ENCODE results near the gene RIMKLB.
"Not testable (repeated sequence)": the region's sequence is repeated elsewhere in the genome, so short reads cannot be mapped to it uniquely, and the experiment has no call there.

The RIMKLB gene

DNA sequence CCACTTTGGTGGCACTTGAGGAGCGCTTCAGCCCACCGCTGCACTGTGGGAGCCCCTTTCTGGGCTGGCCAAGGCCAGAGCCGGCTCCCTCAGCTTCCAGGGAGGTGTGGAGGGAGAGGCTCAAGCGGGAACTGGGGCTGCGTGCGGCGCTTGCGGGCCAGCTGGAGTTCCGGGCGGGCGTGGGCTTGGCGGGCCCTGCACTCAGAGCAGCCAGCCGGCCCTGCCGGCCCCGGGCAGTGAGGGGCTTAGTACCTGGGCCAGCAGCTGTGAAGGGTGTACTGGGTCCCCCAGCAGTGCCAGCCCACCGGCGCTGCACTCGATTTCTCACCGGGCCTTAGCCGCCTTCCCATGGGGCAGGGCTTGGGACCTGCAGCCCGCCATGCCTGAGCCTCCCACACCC is 96.8 kb downstream of the RIMKLB start:
- H3K4me2 ChIP-seq (ENCODE audit: low read depth, low read length, poor library complexity, severe bottlenecking); H3K27ac ChIP-seq (ENCODE audit: low read depth, low read length); H3K36me3 ChIP-seq (ENCODE audit: low read length); H4K20me1 ChIP-seq (ENCODE audit: low read depth, low read length); H3K27me3 ChIP-seq (ENCODE audit: low read length); H3K9ac ChIP-seq (ENCODE audit: low read length); H3K4me3 ChIP-seq (ENCODE audit: insufficient read depth, low read length, poor library complexity, severe bottlenecking); H3K9me3 ChIP-seq (ENCODE audit: insufficient read depth, low read length); H3K9me2 ChIP-seq (replicated peaks; ENCODE audit: insufficient read depth, low read length); H3F3A ChIP-seq (ENCODE audit: insufficient read depth); H2AFZ ChIP-seq (ENCODE audit: low read depth, low read length, severe bottlenecking); H3K79me2 ChIP-seq (ENCODE audit: insufficient read depth, low read length): not testable (repeated sequence)

DNA sequence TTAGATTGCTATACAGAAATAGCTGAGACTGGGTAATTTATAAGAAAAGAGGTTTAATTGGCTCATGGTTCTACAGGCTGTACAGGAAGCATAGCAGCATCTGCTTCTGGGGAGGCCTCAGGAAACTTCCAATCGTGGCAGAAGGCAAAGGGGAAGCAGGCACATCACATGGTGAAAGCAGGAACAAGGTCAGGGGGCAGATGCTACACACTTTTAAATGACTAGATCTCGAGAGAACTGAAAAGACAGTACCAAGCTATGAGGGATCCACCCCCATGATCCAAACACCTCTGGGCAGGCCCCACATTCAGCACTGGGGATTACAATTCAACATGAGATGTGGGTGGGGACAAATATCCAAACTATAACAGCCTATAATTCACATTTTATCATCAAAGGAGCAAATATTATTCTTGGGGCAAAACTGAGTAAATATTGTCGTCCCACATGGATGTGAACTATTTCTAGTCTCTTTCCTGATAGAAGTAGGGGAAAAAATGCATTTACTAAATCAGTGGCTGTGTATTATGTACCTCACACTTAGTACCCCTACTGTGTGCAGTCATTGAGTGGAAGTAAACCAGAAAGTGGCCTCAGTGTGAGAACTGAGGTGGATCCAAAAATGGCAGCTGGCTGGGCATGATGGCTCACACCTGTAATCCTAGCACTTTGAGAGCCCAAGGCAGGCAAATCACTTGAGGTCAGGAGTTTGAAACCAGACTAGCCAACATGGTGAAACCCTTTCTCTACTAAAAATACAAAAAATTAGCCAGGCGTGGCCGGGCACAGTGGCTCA is 99.2 kb downstream of the RIMKLB start:
- no peak overlapping the region for H3K9ac ChIP-seq (ENCODE audit: low read length)
- H4K20me1 ChIP-seq (ENCODE audit: low read depth, low read length) = no peaks in the 10 kb centered on the region
- no peaks in the 10 kb centered on the region for H3K27me3 ChIP-seq (ENCODE audit: low read length)
- no peak overlapping the region for H3K27ac ChIP-seq (ENCODE audit: low read depth, low read length)
- TF ChIP-seq EZH2phosphoT487 (conservative IDR thresholded peaks at IDR 0.05; ENCODE audit: low read length) = no peak
- TF ChIP-seq, protein P1, sequence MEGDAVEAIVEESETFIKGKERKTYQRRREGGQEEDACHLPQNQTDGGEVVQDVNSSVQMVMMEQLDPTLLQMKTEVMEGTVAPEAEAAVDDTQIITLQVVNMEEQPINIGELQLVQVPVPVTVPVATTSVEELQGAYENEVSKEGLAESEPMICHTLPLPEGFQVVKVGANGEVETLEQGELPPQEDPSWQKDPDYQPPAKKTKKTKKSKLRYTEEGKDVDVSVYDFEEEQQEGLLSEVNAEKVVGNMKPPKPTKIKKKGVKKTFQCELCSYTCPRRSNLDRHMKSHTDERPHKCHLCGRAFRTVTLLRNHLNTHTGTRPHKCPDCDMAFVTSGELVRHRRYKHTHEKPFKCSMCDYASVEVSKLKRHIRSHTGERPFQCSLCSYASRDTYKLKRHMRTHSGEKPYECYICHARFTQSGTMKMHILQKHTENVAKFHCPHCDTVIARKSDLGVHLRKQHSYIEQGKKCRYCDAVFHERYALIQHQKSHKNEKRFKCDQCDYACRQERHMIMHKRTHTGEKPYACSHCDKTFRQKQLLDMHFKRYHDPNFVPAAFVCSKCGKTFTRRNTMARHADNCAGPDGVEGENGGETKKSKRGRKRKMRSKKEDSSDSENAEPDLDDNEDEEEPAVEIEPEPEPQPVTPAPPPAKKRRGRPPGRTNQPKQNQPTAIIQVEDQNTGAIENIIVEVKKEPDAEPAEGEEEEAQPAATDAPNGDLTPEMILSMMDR (IDR thresholded peaks at IDR 0.05; ENCODE audit: insufficient read depth, low read length, poor library complexity, severe bottlenecking) = no peak
- no peaks in the 10 kb centered on the region for H3K36me3 ChIP-seq (ENCODE audit: low read length)
- no peak overlapping the region for H3K4me2 ChIP-seq (ENCODE audit: low read depth, low read length, poor library complexity, severe bottlenecking)
- H2AFZ ChIP-seq (ENCODE audit: low read depth, low read length, severe bottlenecking) = no peak overlapping the region
- H3K4me3 ChIP-seq (ENCODE audit: insufficient read depth, low read length, poor library complexity, severe bottlenecking) = no peak overlapping the region
- H3F3A ChIP-seq (ENCODE audit: insufficient read depth) = no peaks in the 10 kb centered on the region
- H3K79me2 ChIP-seq (ENCODE audit: insufficient read depth, low read length) = no peaks in the 10 kb centered on the region
- H3K9me2 ChIP-seq (replicated peaks; ENCODE audit: insufficient read depth, low read length) = no peaks in the 10 kb centered on the region
- no peaks in the 10 kb centered on the region for H3K9me3 ChIP-seq (ENCODE audit: insufficient read depth, low read length)

DNA sequence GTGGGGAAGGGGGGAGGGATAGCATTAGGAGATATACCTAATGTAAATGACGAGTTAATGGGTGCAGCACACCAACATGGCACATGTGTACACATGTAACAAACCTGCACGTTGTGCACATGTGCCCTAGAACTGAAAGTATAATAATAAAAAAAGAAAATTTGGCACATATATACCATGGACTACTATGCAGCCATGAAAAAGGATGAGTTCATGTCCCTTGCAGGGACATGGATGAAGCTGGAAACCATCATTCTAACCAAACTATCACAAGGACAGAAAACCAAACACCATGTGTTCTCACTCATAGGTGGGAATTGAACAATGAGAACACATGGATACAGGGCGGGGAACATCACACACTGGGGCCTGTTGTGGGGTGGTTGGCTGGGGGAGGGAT is 103.4 kb downstream of the RIMKLB start:
- H2AFZ ChIP-seq (ENCODE audit: low read depth, low read length, severe bottlenecking); H3K9me3 ChIP-seq (ENCODE audit: insufficient read depth, low read length): not testable (repeated sequence)

DNA sequence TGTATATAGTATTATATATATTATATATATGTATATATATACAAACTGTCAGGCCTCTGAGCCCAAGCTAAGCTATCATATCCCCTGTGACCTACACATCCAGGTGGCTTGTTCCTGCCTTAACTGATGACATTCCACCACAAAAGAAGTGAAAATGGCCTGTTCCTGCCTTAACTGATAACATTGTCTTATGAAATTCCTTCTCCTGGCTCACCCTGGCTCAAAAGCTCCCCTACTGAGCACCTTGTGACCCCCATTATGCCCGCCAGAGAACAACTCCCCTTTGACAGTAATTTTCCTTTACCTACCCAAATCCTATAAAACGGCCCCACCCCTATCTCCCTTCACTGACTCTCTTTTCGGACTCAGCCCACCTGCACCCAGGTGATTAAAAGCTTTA is 107.0 kb downstream of the RIMKLB start:
- not testable (repeated sequence) for H3K4me2 ChIP-seq (ENCODE audit: low read depth, low read length, poor library complexity, severe bottlenecking); H4K20me1 ChIP-seq (ENCODE audit: low read depth, low read length); H3K27ac ChIP-seq (ENCODE audit: low read depth, low read length); H2AFZ ChIP-seq (ENCODE audit: low read depth, low read length, severe bottlenecking); H3K36me3 ChIP-seq (ENCODE audit: low read length); H3K9ac ChIP-seq (ENCODE audit: low read length); H3K9me3 ChIP-seq (ENCODE audit: insufficient read depth, low read length); H3K27me3 ChIP-seq (ENCODE audit: low read length); H3K4me3 ChIP-seq (ENCODE audit: insufficient read depth, low read length, poor library complexity, severe bottlenecking); H3K9me2 ChIP-seq (replicated peaks; ENCODE audit: insufficient read depth, low read length); H3F3A ChIP-seq (ENCODE audit: insufficient read depth); H3K79me2 ChIP-seq (ENCODE audit: insufficient read depth, low read length)

More for the DNA sequence above, 103.4 kb downstream of the RIMKLB start:
- not testable (repeated sequence) for H3F3A ChIP-seq (ENCODE audit: insufficient read depth); H3K9ac ChIP-seq (ENCODE audit: low read length); H4K20me1 ChIP-seq (ENCODE audit: low read depth, low read length); H3K79me2 ChIP-seq (ENCODE audit: insufficient read depth, low read length); H3K36me3 ChIP-seq (ENCODE audit: low read length); H3K27ac ChIP-seq (ENCODE audit: low read depth, low read length); H3K27me3 ChIP-seq (ENCODE audit: low read length); H3K4me2 ChIP-seq (ENCODE audit: low read depth, low read length, poor library complexity, severe bottlenecking); H3K9me2 ChIP-seq (replicated peaks; ENCODE audit: insufficient read depth, low read length); H3K4me3 ChIP-seq (ENCODE audit: insufficient read depth, low read length, poor library complexity, severe bottlenecking)

DNA sequence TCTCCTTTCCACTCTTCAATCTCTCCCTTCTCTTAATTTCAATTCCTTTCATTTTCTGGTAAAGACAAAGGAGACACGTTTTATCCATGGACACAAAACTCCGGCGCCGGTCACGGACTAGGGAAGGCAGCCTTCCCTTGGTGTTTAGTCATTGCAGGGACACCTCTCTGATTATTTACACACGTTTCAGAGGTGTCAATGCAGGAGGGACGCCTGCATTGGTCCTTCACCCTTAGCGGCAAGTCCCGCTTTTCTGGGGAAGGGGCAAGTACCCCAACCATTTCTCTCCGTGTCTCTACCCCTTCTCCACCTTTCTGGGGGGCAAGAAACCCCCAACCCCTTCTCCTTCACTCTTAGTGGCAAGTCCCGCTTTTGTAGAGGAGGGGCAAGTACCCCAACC is 107.7 kb downstream of the RIMKLB start:
- not testable (repeated sequence) for H3K79me2 ChIP-seq (ENCODE audit: insufficient read depth, low read length); H3K9ac ChIP-seq (ENCODE audit: low read length)

DNA sequence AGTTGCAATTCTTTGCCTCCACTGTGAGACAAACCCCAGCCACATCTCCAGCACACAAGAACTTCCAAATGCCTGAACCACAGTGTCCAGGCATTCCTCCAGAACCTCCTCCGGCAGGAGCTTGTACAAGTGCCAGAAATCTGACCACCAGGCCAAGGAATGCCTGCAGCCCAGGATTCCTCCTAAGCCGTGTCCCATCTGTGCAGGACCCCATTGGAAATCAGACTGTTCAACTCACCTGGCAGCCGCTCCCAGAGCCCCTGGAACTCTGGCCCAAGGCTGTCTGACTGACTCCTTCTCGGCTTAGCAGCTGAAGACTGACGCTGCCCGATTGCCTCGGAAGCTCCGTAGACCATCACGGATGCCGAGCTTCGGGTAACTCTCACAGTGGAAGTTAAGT is 109.3 kb downstream of the RIMKLB start:
- not testable (repeated sequence) for H3K27me3 ChIP-seq (ENCODE audit: low read length); H3F3A ChIP-seq (ENCODE audit: insufficient read depth); H3K9ac ChIP-seq (ENCODE audit: low read length); H3K4me3 ChIP-seq (ENCODE audit: insufficient read depth, low read length, poor library complexity, severe bottlenecking); H3K79me2 ChIP-seq (ENCODE audit: insufficient read depth, low read length); H3K36me3 ChIP-seq (ENCODE audit: low read length); H3K27ac ChIP-seq (ENCODE audit: low read depth, low read length); H3K4me2 ChIP-seq (ENCODE audit: low read depth, low read length, poor library complexity, severe bottlenecking); H2AFZ ChIP-seq (ENCODE audit: low read depth, low read length, severe bottlenecking); H3K9me3 ChIP-seq (ENCODE audit: insufficient read depth, low read length); H4K20me1 ChIP-seq (ENCODE audit: low read depth, low read length); H3K9me2 ChIP-seq (replicated peaks; ENCODE audit: insufficient read depth, low read length)

More for the DNA sequence above, 107.7 kb downstream of the RIMKLB start:
- H3K27ac ChIP-seq (ENCODE audit: low read depth, low read length); H3K27me3 ChIP-seq (ENCODE audit: low read length); H2AFZ ChIP-seq (ENCODE audit: low read depth, low read length, severe bottlenecking); H3K9me2 ChIP-seq (replicated peaks; ENCODE audit: insufficient read depth, low read length); H3K4me3 ChIP-seq (ENCODE audit: insufficient read depth, low read length, poor library complexity, severe bottlenecking); H3K4me2 ChIP-seq (ENCODE audit: low read depth, low read length, poor library complexity, severe bottlenecking); H4K20me1 ChIP-seq (ENCODE audit: low read depth, low read length); H3K9me3 ChIP-seq (ENCODE audit: insufficient read depth, low read length); H3F3A ChIP-seq (ENCODE audit: insufficient read depth); H3K36me3 ChIP-seq (ENCODE audit: low read length): not testable (repeated sequence)

DNA sequence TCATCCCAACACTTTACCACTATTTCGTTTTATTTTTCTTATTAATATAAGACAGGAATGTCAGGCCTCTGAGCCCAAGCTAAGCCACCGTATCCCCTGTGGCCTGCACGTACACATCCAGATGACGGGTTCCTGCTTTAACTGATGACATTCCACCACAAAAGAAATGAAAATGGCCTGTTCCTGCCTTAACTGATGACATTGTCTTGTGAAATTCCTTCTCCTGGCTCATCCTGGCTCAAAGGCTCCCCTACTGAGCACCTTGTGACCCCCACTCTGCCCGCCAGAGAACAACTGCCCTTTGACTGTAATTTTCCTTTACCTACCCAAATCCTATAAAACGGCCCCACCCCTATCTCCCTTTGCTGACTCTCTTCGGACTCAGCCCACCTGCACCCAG is 112.3 kb downstream of the RIMKLB start:
- H2AFZ ChIP-seq (ENCODE audit: low read depth, low read length, severe bottlenecking); H3K9me2 ChIP-seq (replicated peaks; ENCODE audit: insufficient read depth, low read length); H3K27me3 ChIP-seq (ENCODE audit: low read length); H3K4me3 ChIP-seq (ENCODE audit: insufficient read depth, low read length, poor library complexity, severe bottlenecking); H3K27ac ChIP-seq (ENCODE audit: low read depth, low read length); H3K9me3 ChIP-seq (ENCODE audit: insufficient read depth, low read length); H4K20me1 ChIP-seq (ENCODE audit: low read depth, low read length); H3K79me2 ChIP-seq (ENCODE audit: insufficient read depth, low read length); H3K4me2 ChIP-seq (ENCODE audit: low read depth, low read length, poor library complexity, severe bottlenecking); H3K9ac ChIP-seq (ENCODE audit: low read length); H3F3A ChIP-seq (ENCODE audit: insufficient read depth); H3K36me3 ChIP-seq (ENCODE audit: low read length): not testable (repeated sequence)

Data from SU-DHL-6 (cell line).